Right cardiac atrium (tissue), 5 donors: ENCODE results near the gene RAP1A. TPM values are rescaled to one million over a fixed set of nuclear protein-coding genes. Genes with fewer than 3 reads are reported as not detected.

Experiments
- ATAC-seq, 2 donors: fragments of 200-7000 bp; cut with Tn5 transposase; one replicate each; pipeline versions ENCODE4 v1.8.0 to v1.9.1; 2020; ENCODE audit warnings: moderate library complexity in 2 of 2, mild to moderate bottlenecking in 1 of 2
- DNase-seq, 3 donors: peaks; one replicate each; pipeline ENCODE4 v3.0.0-alpha.2; 2020
- H3K27ac ChIP-seq: one replicate; pipeline ENCODE4 v1.5.1; 2013; ENCODE audit warnings: mild to moderate bottlenecking, low read length, control low read depth, moderate library complexity
- H3K27me3 ChIP-seq: one replicate; pipeline ENCODE4 v1.6.1; 2013; ENCODE audit not compliant: control insufficient read depth, insufficient read depth
- H3K4me1 ChIP-seq: one replicate; pipeline ENCODE4 v1.6.1; 2013; ENCODE audit warnings: low read length; ENCODE audit not compliant: control insufficient read depth, insufficient read depth
- H3K4me3 ChIP-seq: one replicate; pipeline ENCODE4 v1.5.1; 2013; ENCODE audit warnings: low read length, control low read depth
- H3K9me3 ChIP-seq: one replicate; pipeline ENCODE4 v1.6.1; 2013; ENCODE audit warnings: low read length; ENCODE audit not compliant: control insufficient read depth
- WGBS: extraction: QIAGEN DNeasy Blood & Tissue Kit; methylation state at CpG from one replicate; pipeline ENCODE4 v1.1.7; 2013; 5-methylcytosine and 5-hydroxymethylcytosine counted together
- intact Hi-C, 4 donors: fragments of 100-400 bp; cut with DNase I; formaldehyde crosslinking; loops; one replicate each; pipeline versions ENCODE4 v1.11.0 to v1.14.0; 2022 to 2023
- long read RNA-seq, 4 donors: library from polyadenylated mRNA; unstranded; transcript quantifications; one replicate each; pipeline ENCODE4 v2.0.0, GENCODE V29; 2020 to 2021
- polyA plus RNA-seq: library from polyadenylated mRNA; stranded (reverse); fragments of 200-250 nt; gene quantifications from one replicate; pipeline ENCODE4 v1.2.3, GENCODE V29; 2013
- total RNA-seq, 4 donors: library from RNA; stranded (reverse); fragmentation: NEBNext Ultra II Directional; extraction: Animal tissue kit (Norgen Biotek cat#: 25700); gene quantifications; one replicate each; pipeline ENCODE4 v1.2.1, GENCODE V29; 2021
- donor health status: healthy with polysubstance abuse.
- donor health status: DM: no; HTN: yes; CAD: no.
- donor health status: DM: no; HTN: no; CAD: no.
- donor health status: DM: no; HTN: yes; CAD: no; lungs with severe emphysema.
- donor health status: DM: yes; HTN: yes; CAD: no.

RAP1A gene
- 100 to 1,000 TPM; 104 to 128 (median 111) TPM for total RNA-seq
- 110 TPM for polyA plus RNA-seq
- long read RNA-seq, donor 1, full-length matches to known transcripts = 81 of 100 reads
- long read RNA-seq, donor 1, partial matches to known transcripts = 6 of 100 reads
- long read RNA-seq, donor 1, other reads (novel, unspliced or antisense) = 13 of 100 reads
- long read RNA-seq, donor 2, full-length matches to known transcripts = 35 of 42 reads
- long read RNA-seq, donor 2, partial matches to known transcripts = 1 of 42 reads
- long read RNA-seq, donor 2, other reads (novel, unspliced or antisense) = 6 of 42 reads
- long read RNA-seq, donor 3, full-length matches to known transcripts = 24 of 41 reads
- long read RNA-seq, donor 3, partial matches to known transcripts = 2 of 41 reads
- long read RNA-seq, donor 3, other reads (novel, unspliced or antisense) = 15 of 41 reads
- long read RNA-seq, donor 4, full-length matches to known transcripts = 51 of 62 reads
- long read RNA-seq, donor 4, partial matches to known transcripts = 1 of 62 reads
- long read RNA-seq, donor 4, other reads (novel, unspliced or antisense) = 10 of 62 reads

DNA sequence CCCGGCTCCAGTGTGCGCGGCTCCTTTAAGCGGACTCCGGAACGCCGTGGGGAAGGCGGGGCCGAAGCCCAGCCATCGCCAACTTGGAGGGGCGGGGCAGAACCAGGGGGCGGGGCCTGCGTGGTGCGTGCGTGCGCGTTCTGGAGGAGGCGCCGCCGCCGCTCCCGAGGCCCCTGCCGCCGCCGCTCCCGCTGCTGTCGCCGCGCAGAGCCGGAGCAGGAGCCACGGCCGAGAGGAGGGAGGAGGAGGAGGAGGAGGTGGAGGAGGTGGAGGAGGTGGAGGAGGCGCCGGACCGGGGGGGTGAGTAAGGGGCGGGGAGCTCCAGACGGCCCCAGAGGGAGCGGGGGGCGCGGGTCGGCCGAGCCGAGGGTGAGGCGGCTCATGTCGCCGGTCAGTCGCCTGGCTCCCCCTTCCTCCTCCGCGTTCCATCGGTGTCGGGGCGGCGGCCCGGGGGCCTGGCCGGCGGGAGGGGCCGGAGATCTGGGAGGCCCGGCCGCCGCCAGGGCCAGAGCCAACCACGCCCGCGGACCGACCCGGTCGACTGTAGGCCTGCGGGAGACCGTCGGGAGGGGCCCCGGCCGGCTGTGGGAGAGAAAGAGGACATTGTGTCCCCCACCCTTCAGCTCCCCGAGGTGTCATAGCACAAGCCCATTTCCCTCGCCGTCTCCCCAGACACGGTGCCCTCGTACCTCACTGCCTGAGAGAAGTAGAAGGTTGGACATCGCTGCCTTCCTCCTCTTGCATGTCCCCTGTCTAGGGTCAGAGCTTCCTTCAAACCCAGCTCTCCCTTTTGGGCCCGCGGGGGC, at the start of gene RAP1A:
TSS of gene RAP1A (plus strand) at position 155 of the 806 bp plus-strand sequence. CDS start 71,572 bp downstream, outside the sequence.
- intact Hi-C loops = loop anchor here in 2 of 4 donors (5.0 to 10.0 kb wide), 2 partner anchors 103 to 105 kb away; no protein-coding TSS in a partner anchor
- ATAC-seq = peak; percentile 97 to 98

DNA sequence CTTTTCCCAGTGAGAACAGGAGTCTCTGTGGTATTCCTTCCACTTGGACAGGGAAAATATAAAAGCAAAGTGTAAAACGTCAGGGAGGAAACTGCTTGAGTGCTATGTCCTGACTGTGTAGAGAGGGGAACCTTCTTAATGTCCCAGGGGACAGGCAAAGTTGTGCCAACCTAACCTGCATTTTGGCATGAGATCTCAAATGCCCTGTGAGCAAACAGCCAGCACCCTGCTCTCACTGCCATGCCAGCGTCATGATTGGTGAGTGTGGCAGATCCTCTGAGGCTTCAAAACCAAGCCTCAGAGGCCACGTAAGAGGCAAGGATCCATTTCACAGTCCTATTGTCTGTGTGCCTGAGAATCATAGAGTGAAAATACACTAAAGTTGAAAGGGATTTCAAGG, 49.7 kb upstream of the RAP1A start:
- WGBS = 56% methylated on average over 3 of the region's 3 CpGs
- intact Hi-C loops = no loop called here
- ATAC-seq (peak in 1 of 2 donors; percentile 24), DNase-seq (no peak)
- H3K4me3 ChIP-seq = no peak overlapping the region
- H3K4me1 ChIP-seq = peaks cover 6% of the 10 kb centered on the region
- H3K27ac ChIP-seq = no peak overlapping the region
- no peaks in the 10 kb centered on the region for H3K27me3 ChIP-seq
- no peaks in the 10 kb centered on the region for H3K9me3 ChIP-seq

More for the DNA sequence above, at the start of gene RAP1A:
- no peaks in the 10 kb centered on the region for H3K9me3 ChIP-seq
- peak within 1 kb of the TSS; percentile 92 for H3K27ac ChIP-seq
- H3K4me1 ChIP-seq = peaks cover 11% of the 10 kb centered on the region
- DNase-seq = peak; percentile 95 to 99 (median 98)
- peak within 1 kb of the TSS; percentile 93 for H3K4me3 ChIP-seq
- H3K27me3 ChIP-seq = no peaks in the 10 kb centered on the region
- WGBS = under 1% methylated on average over 79 of the region's 79 CpGs

- intact Hi-C loops = no loop called here
- Histone ChIP-seq H3K4me3 (no peak overlapping the region), H3K27ac (no peak overlapping the region), H3K9me3 (no peaks in the 10 kb centered on the region), H3K4me1 (peaks cover 6% of the 10 kb centered on the region), H3K27me3 (no peaks in the 10 kb centered on the region)
- ATAC-seq (peak in 1 of 2 donors; percentile 51), DNase-seq (peak in 1 of 3 donors; percentile 14)
- WGBS = 80% methylated on average over 2 of the region's 2 CpGs
Observed at GRCh38 chr1:111570781-111571181, 48.8 kb upstream of the RAP1A start.

DNA sequence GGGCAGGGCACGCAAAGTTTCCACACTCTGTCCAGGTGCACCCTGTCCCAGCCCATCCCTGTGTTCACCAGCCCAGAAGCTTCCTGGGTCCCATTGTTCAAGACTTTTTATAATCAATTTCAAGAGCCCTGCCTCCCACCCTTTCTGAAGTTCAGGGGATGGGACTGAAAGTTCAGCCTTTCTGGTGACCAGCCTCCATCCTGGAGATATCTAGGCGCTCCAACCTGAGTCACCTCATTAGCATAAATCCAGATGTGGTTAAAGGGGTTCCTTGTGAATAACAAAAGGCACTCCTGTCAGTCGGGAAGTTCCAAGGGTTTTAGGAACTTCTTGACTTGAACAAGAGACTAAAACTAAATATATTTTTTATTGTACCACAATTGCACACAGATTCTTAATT, 48.4 kb upstream of the RAP1A start:
- H3K27ac ChIP-seq = no peak overlapping the region

GRCh38 chr1:111571987-111572386, 47.6 kb upstream of the RAP1A start:
- no peak overlapping the region for H3K27ac ChIP-seq
- no peak for ATAC-seq

More for the DNA sequence above, 48.4 kb upstream of the RAP1A start:
- ATAC-seq = peak in 1 of 2 donors; percentile 14
- H3K9me3 ChIP-seq = no peaks in the 10 kb centered on the region
- peaks cover 6% of the 10 kb centered on the region for H3K4me1 ChIP-seq
- no peaks in the 10 kb centered on the region for H3K27me3 ChIP-seq
- intact Hi-C loops = no loop called here
- WGBS = 88% methylated on average over 3 of the region's 3 CpGs
- no peak overlapping the region for H3K4me3 ChIP-seq
- no peak for DNase-seq

DNA sequence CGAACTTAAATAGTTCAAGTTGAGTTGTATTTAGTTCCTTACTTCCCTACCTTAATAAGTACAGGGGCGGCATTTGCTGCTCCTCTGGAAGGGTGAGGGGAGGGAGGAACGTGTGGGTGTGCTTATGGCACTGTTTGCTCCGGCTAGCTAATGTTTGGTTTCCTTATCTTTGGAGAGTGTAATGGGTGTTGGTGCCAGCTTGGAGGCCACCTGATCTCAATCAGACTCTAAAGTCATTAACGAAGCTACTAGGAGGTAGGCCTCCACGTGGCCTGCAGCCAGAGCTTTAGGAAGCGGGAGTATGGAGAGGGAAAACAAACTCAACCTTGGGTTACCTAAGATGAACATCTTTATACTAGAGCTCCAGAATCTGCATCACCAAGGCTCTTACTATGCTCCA, 43.0 kb upstream of the RAP1A start:
- no peaks in the 10 kb centered on the region for H3K9me3 ChIP-seq
- H3K27ac ChIP-seq = no peak overlapping the region
- H3K4me1 ChIP-seq = peaks cover 4% of the 10 kb centered on the region
- H3K27me3 ChIP-seq = no peaks in the 10 kb centered on the region
- no peak overlapping the region for H3K4me3 ChIP-seq
- ATAC-seq (peak; percentile 16 to 41), DNase-seq (no peak)
- WGBS = 66% methylated on average over 7 of the region's 7 CpGs
- intact Hi-C loops = no loop called here

More at GRCh38 chr1:111571987-111572386, 47.6 kb upstream of the RAP1A start:
- intact Hi-C loops = no loop called here
- 23% methylated on average over 2 of the region's 2 CpGs for WGBS
- Histone ChIP-seq H3K27me3 (no peaks in the 10 kb centered on the region), H3K4me1 (peaks cover 6% of the 10 kb centered on the region), H3K9me3 (no peaks in the 10 kb centered on the region), H3K4me3 (no peak overlapping the region)
- no peak for DNase-seq

- Histone ChIP-seq H3K27me3 (no peaks in the 10 kb centered on the region), H3K9me3 (no peaks in the 10 kb centered on the region), H3K27ac (no peak overlapping the region), H3K4me1 (peaks cover 1% of the 10 kb centered on the region), H3K4me3 (no peak overlapping the region)
- ATAC-seq (no peak), DNase-seq (no peak)
- intact Hi-C loops = no loop called here
- 90% methylated on average over 2 of the region's 2 CpGs for WGBS
Observed at GRCh38 chr1:111577814-111578213, 41.8 kb upstream of the RAP1A start.

- ATAC-seq (peak in 1 of 2 donors; percentile 63), DNase-seq (no peak)
- no peak overlapping the region for H3K27ac ChIP-seq
- H3K9me3 ChIP-seq = no peaks in the 10 kb centered on the region
- H3K4me1 ChIP-seq = peaks cover 3% of the 10 kb centered on the region
- H3K27me3 ChIP-seq = no peaks in the 10 kb centered on the region
- intact Hi-C loops = no loop called here
- 55% methylated on average over 2 of the region's 2 CpGs for WGBS
- no peak overlapping the region for H3K4me3 ChIP-seq
Observed at GRCh38 chr1:111581166-111581565, 38.4 kb upstream of the RAP1A start.

GRCh38 chr1:111582016-111582415, 37.6 kb upstream of the RAP1A start:
- 90% methylated on average over 1 of the region's 1 CpG for WGBS
- no peaks in the 10 kb centered on the region for H3K9me3 ChIP-seq
- intact Hi-C loops = no loop called here
- no peak for ATAC-seq
- no peak overlapping the region for H3K4me3 ChIP-seq
- H3K4me1 ChIP-seq = peaks cover 3% of the 10 kb centered on the region
- no peaks in the 10 kb centered on the region for H3K27me3 ChIP-seq
- no peak overlapping the region for H3K27ac ChIP-seq
- DNase-seq = no peak

GRCh38 chr1:111582644-111583618, 36.7 kb upstream of the RAP1A start:
- peak overlapping the region; percentile 52 for H3K27ac ChIP-seq
- H3K9me3 ChIP-seq = no peaks in the 10 kb centered on the region
- 55% methylated on average over 8 of the region's 8 CpGs for WGBS
- H3K27me3 ChIP-seq = no peaks in the 10 kb centered on the region
- intact Hi-C loops = no loop called here
- H3K4me1 ChIP-seq = peaks cover 3% of the 10 kb centered on the region
- DNase-seq (no peak), ATAC-seq (no peak)
- H3K4me3 ChIP-seq = no peak overlapping the region
